Muscle of leg (tissue), 9 donors: Measurements from ENCODE around the gene ZNF423. TPM values are rescaled to one million over a fixed set of nuclear protein-coding genes. Genes with fewer than 3 reads are reported as not detected.

Experiments used
- polyA plus RNA-seq, 8 donors: library from polyadenylated mRNA; unstranded; fragments of 120-200 nt; gene quantifications; one replicate each; pipeline versions ENCODE4 v1.2.1 to v1.2.3, GENCODE V29; 2013; ENCODE audit warnings: inconsistent platforms in 1 of 8, low replicate concordance in 1 of 8; ENCODE audit not compliant: insufficient read length in 8 of 8, insufficient read depth in 1 of 8
- total RNA-seq: library from RNA; stranded (reverse); fragments of 120-200 nt; gene quantifications from one replicate; pipeline ENCODE4 v1.2.4, GENCODE V29; 2013

ZNF423 gene
- total and polyA plus RNA-seq, 9 donors: 15.8 to 30.0 (median 25.5) TPM

Other genes with a start within 250 kb of the ZNF423 start
- gene CNEP1R1, start 169.1 kb upstream of the ZNF423 start, total RNA-seq: 18.4 TPM
- gene CNEP1R1, start 169.1 kb upstream of the ZNF423 start, polyA plus RNA-seq: 10 to 100 TPM; 15.0 to 22.7 (median 18.8) TPM
- 16.6 TPM for gene HEATR3, start 209.9 kb upstream of the ZNF423 start, total RNA-seq
- gene HEATR3, start 209.9 kb upstream of the ZNF423 start, polyA plus RNA-seq: 10 to 100 TPM; 11.2 to 19.0 (median 14.7) TPM